ENCODE measurements around the gene LRP1. TPM values are rescaled to one million over a fixed set of nuclear protein-coding genes. Genes with fewer than 3 reads are reported as not detected.

Gene LRP1
- total RNA-seq, 1 donor from 2014 or later: 369 TPM

DNA sequence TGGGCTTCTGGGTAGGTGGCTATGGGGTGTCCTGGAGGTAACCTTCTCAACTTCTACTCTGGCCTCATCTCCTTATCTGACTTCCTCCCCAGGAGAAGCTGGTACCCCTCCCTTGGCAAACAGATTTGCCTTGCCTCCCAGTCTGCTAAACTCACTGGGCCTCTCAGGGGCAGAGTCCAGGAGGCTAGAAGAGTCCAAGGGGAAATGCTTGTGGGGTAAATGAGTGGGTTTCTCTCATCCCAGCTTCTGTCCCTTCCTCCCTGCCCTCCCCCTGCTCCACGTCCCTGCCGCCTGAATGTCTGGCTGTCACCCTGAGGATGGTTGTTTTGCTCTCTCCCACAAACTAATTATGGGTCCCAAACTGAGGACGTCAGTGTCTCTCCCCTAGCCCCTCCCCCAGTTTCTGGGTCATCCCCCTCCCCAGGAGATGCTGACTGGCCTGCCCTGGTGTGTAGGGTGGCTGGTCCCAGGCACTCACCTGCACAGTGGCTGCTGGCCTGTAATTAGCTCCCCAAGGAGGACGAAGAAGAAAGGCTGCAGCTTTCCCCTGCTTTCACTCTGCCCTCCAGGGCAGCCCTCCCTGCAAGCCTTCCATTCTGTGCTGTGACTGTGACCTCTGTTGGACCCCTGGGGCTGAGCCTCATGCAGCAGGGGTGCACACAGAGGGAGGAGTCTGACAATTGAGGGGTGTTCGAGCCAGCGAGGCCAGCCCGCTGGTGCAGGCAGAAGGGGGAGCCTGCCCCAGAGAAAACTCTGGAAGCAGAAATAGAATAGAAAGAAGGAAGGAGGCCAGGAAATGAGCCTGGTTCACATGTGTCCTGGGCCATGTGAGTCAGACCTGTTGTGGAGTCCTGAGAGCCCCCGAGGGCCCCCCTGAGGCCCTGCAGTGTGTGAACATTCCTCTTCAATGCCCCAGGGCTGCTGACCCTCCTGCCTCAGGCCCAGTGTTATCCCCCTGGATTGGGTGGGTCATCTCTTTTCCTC, 19.0 kb downstream of the LRP1 start, which contains the start of gene LRP1-AS:
Gene LRP1-AS, minus strand, starts transcription at position 659 of the 984 bp plus-strand sequence.
- no peaks in the 10 kb centered on the region for H3K27me3 ChIP-seq (ENCODE audit: insufficient read depth, low read length)
- H2AFZ ChIP-seq (ENCODE audit: low read depth, low read length): no peak within 1 kb of the TSS
- peak within 1 kb of the TSS; percentile 62 for H3K27ac Mint-ChIP-seq (ENCODE audit: unreplicated experiment)
- H3K9ac ChIP-seq (ENCODE audit: low read length): peak within 1 kb of the TSS; percentile 44
- H3K4me1 Mint-ChIP-seq (ENCODE audit: low read depth, unreplicated experiment): peaks cover 58% of the 10 kb centered on the region
- TF ChIP-seq, protein P1, sequence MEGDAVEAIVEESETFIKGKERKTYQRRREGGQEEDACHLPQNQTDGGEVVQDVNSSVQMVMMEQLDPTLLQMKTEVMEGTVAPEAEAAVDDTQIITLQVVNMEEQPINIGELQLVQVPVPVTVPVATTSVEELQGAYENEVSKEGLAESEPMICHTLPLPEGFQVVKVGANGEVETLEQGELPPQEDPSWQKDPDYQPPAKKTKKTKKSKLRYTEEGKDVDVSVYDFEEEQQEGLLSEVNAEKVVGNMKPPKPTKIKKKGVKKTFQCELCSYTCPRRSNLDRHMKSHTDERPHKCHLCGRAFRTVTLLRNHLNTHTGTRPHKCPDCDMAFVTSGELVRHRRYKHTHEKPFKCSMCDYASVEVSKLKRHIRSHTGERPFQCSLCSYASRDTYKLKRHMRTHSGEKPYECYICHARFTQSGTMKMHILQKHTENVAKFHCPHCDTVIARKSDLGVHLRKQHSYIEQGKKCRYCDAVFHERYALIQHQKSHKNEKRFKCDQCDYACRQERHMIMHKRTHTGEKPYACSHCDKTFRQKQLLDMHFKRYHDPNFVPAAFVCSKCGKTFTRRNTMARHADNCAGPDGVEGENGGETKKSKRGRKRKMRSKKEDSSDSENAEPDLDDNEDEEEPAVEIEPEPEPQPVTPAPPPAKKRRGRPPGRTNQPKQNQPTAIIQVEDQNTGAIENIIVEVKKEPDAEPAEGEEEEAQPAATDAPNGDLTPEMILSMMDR (IDR thresholded peaks at IDR 0.05; ENCODE audit: insufficient read depth, low read depth, low read length): no peak
- TF ChIP-seq EZH2 (IDR thresholded peaks at IDR 0.05; ENCODE audit: insufficient read depth, low read length): no peak
- H3K9me3 Mint-ChIP-seq (ENCODE audit: unreplicated experiment): no peaks in the 10 kb centered on the region
- H3K4me2 ChIP-seq (ENCODE audit: low read length): peak within 1 kb of the TSS; percentile 43
- peak within 1 kb of the TSS; percentile 54 for H3K4me3 Mint-ChIP-seq (ENCODE audit: unreplicated experiment)
- peaks cover 42% of the 10 kb centered on the region for H3K4me1 ChIP-seq (ENCODE audit: insufficient read depth, low read length)
- peak within 1 kb of the TSS; percentile 61 for H3K27ac ChIP-seq (ENCODE audit: low read depth, low read length)
- DNase-seq (ENCODE audit: low read depth) (no peak), FAIRE-seq (no peak)
- peaks cover 54% of the 10 kb centered on the region for H3K36me3 Mint-ChIP-seq (ENCODE audit: low read depth, unreplicated experiment)
- H3K4me3 ChIP-seq (ENCODE audit: insufficient read depth, low read depth, low read length): no peak within 1 kb of the TSS
- no peaks in the 10 kb centered on the region for H3K9me3 ChIP-seq (ENCODE audit: insufficient read depth, low read depth, low read length)
- H3K27me3 Mint-ChIP-seq (ENCODE audit: low read depth, unreplicated experiment): no peaks in the 10 kb centered on the region
- peaks cover 48% of the 10 kb centered on the region for H3K79me2 ChIP-seq (ENCODE audit: insufficient read depth, low read length)
- H4K20me1 ChIP-seq (ENCODE audit: insufficient read depth, low read length): peaks cover 92% of the 10 kb centered on the region
- H3K36me3 ChIP-seq (ENCODE audit: insufficient read depth, low read length): peaks cover 40% of the 10 kb centered on the region

DNA sequence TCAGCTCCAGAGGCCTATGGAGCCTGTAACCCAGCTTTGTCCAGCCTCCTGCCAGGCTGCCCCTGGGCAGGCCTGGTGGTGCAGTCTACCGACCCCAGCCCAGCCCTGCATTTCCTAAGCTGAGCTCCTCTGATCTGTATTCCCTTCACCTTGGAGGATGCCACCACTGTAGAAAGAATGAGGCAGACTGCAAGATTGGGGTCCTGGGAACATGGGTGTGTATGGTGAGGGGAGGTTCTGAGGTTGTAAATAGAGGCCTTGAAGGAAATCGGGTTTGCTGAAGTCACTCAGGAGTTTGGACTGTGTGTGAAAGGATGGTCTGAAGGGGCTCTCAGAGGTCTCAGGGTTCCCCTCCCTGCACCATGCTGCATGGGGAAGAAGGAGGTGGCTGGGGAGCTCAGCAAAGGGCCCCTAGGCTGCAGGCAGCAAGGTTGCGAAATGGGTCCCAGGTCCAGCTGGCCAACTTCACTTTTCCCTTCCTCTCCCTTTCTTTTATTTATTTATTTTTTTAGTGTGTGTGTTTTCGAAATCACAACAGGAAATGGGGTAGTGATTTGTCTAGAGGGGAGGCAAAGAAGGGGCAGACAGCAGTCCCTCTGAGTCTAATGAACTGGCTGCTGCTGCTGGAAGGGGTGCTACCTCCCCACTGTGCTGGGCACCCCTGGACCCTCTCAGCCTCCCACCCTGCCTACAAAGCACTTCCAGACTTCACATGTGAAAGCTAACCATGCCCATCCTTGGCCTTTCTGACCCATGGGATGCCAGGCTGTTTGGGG, 20.4 kb downstream of the LRP1 start:
- Histone ChIP-seq H3K79me2 (ENCODE audit: insufficient read depth, low read length) (peaks cover 56% of the 10 kb centered on the region), H4K20me1 (ENCODE audit: insufficient read depth, low read length) (peaks cover 92% of the 10 kb centered on the region), H3K9me3 (ENCODE audit: insufficient read depth, low read depth, low read length) (no peaks in the 10 kb centered on the region), H3K4me2 (ENCODE audit: low read length) (peak overlapping the region; percentile 37), H3K9ac (ENCODE audit: low read length) (peak overlapping the region; percentile 44), H2AFZ (ENCODE audit: low read depth, low read length) (no peak overlapping the region), H3K36me3 (ENCODE audit: insufficient read depth, low read length) (peaks cover 33% of the 10 kb centered on the region), H3K27ac (ENCODE audit: low read depth, low read length) (peak overlapping the region; percentile 10), H3K27me3 (ENCODE audit: insufficient read depth, low read length) (no peaks in the 10 kb centered on the region), H3K4me1 (ENCODE audit: insufficient read depth, low read length) (peaks cover 50% of the 10 kb centered on the region), H3K4me3 (ENCODE audit: insufficient read depth, low read depth, low read length) (no peak overlapping the region)
- FAIRE-seq: no peak
- no peak for TF ChIP-seq EZH2 (IDR thresholded peaks at IDR 0.05; ENCODE audit: insufficient read depth, low read length)
- TF ChIP-seq, protein P1 (IDR thresholded peaks at IDR 0.05; ENCODE audit: insufficient read depth, low read depth, low read length): no peak
- DNase-seq (ENCODE audit: low read depth): no peak
- no peak overlapping the region for H3K4me3 Mint-ChIP-seq (ENCODE audit: unreplicated experiment)
- peaks cover 60% of the 10 kb centered on the region for H3K4me1 Mint-ChIP-seq (ENCODE audit: low read depth, unreplicated experiment)
- no peaks in the 10 kb centered on the region for H3K27me3 Mint-ChIP-seq (ENCODE audit: low read depth, unreplicated experiment)
- peak overlapping the region; percentile 70 for H3K27ac Mint-ChIP-seq (ENCODE audit: unreplicated experiment)
- no peaks in the 10 kb centered on the region for H3K9me3 Mint-ChIP-seq (ENCODE audit: unreplicated experiment)
- H3K36me3 Mint-ChIP-seq (ENCODE audit: low read depth, unreplicated experiment): peaks cover 53% of the 10 kb centered on the region

All from astrocyte (in vitro differentiated cells and primary cell).